ENCODE data around the gene PDSS2.

Gene PDSS2

GRCh38 chr6:107248147-107248546 lies 211.2 kb downstream of the PDSS2 start:
- no peak for TF ChIP-seq POLR2AphosphoS5 (IDR thresholded peaks at IDR 0.05; ENCODE audit: low read depth, low read length)
- no peak for TF ChIP-seq SIN3A (IDR thresholded peaks at IDR 0.05; ENCODE audit: borderline replicate concordance, insufficient read depth, low read length)
- TF ChIP-seq FOXP2 (optimal IDR thresholded peaks at IDR 0.05; ENCODE audit: borderline replicate concordance, extremely low read depth, extremely low read length, insufficient read depth): no peak
- TF ChIP-seq REST (IDR thresholded peaks at IDR 0.05; ENCODE audit: insufficient read depth in 1 of 2, low read depth in 2 of 2, low read length in 2 of 2): no peak
- TF ChIP-seq TAF1 (IDR thresholded peaks at IDR 0.05; ENCODE audit: borderline replicate concordance, insufficient read depth, low read length): no peak

- no peak for TF ChIP-seq TAF1 (IDR thresholded peaks at IDR 0.05; ENCODE audit: borderline replicate concordance, insufficient read depth, low read length)
- TF ChIP-seq SIN3A (IDR thresholded peaks at IDR 0.05; ENCODE audit: borderline replicate concordance, insufficient read depth, low read length): no peak
- no peak for TF ChIP-seq POLR2AphosphoS5 (IDR thresholded peaks at IDR 0.05; ENCODE audit: low read depth, low read length)
Observed at GRCh38 chr6:107246972-107247615, 212.3 kb downstream of the PDSS2 start.

GRCh38 chr6:107246249-107246971 lies 213.0 kb downstream of the PDSS2 start:
- TF ChIP-seq POLR2AphosphoS5 (IDR thresholded peaks at IDR 0.05; ENCODE audit: low read depth, low read length) (no peak), FOXP2 (optimal IDR thresholded peaks at IDR 0.05; ENCODE audit: borderline replicate concordance, extremely low read depth, extremely low read length, insufficient read depth) (no peak), TAF1 (IDR thresholded peaks at IDR 0.05; ENCODE audit: borderline replicate concordance, insufficient read depth, low read length) (no peak), REST (IDR thresholded peaks at IDR 0.05; ENCODE audit: insufficient read depth in 1 of 2, low read depth in 2 of 2, low read length in 2 of 2) (no peak), SIN3A (IDR thresholded peaks at IDR 0.05; ENCODE audit: borderline replicate concordance, insufficient read depth, low read length) (no peak)

- TF ChIP-seq POLR2AphosphoS5 (IDR thresholded peaks at IDR 0.05; ENCODE audit: low read depth, low read length): no peak
- TF ChIP-seq TAF1 (IDR thresholded peaks at IDR 0.05; ENCODE audit: borderline replicate concordance, insufficient read depth, low read length): no peak
- no peak for TF ChIP-seq REST (IDR thresholded peaks at IDR 0.05; ENCODE audit: insufficient read depth in 1 of 2, low read depth in 2 of 2, low read length in 2 of 2)
- TF ChIP-seq FOXP2 (optimal IDR thresholded peaks at IDR 0.05; ENCODE audit: borderline replicate concordance, extremely low read depth, extremely low read length, insufficient read depth): no peak
- TF ChIP-seq SIN3A (IDR thresholded peaks at IDR 0.05; ENCODE audit: borderline replicate concordance, insufficient read depth, low read length): no peak
Observed at GRCh38 chr6:107244742-107245480, 214.5 kb downstream of the PDSS2 start.

- TF ChIP-seq FOXP2 (optimal IDR thresholded peaks at IDR 0.05; ENCODE audit: borderline replicate concordance, extremely low read depth, extremely low read length, insufficient read depth) (no peak), POLR2AphosphoS5 (IDR thresholded peaks at IDR 0.05; ENCODE audit: low read depth, low read length) (no peak), SIN3A (IDR thresholded peaks at IDR 0.05; ENCODE audit: borderline replicate concordance, insufficient read depth, low read length) (no peak), REST (IDR thresholded peaks at IDR 0.05; ENCODE audit: insufficient read depth in 1 of 2, low read depth in 2 of 2, low read length in 2 of 2) (no peak), TAF1 (IDR thresholded peaks at IDR 0.05; ENCODE audit: borderline replicate concordance, insufficient read depth, low read length) (no peak)
Observed at GRCh38 chr6:107244082-107244741, 215.2 kb downstream of the PDSS2 start.

Measured in PFSK-1 (cell line).